H9 (cell line): ENCODE data around the gene GDI2. TPM values are rescaled to one million over a fixed set of nuclear protein-coding genes. Genes with fewer than 3 reads are reported as not detected.
A peak's percentile ranks its signal among the peaks of the same experiment; 100 is the strongest.

Experiments
- DNase-seq: peaks from one replicate; pipeline ENCODE4 v3.0.0-alpha.2; 2017
- H2AFZ ChIP-seq: one replicate; pipeline ENCODE4 v1.6.1; 2013; ENCODE audit warnings: mild to moderate bottlenecking, low read length, control low read depth, moderate library complexity
- H2AK5ac ChIP-seq: 2 replicates; pipeline ENCODE4 v1.6.1; 2013; ENCODE audit warnings: low read length, control low read depth, mixed read lengths; ENCODE audit not compliant: insufficient read length
- H2BK120ac ChIP-seq: one replicate; pipeline ENCODE4 v1.6.1; 2013; ENCODE audit warnings: low read depth, mild to moderate bottlenecking, low read length, control low read depth, inconsistent platforms; ENCODE audit not compliant: poor library complexity, severe bottlenecking
- H2BK12ac ChIP-seq: 2 replicates; pipeline ENCODE4 v1.6.1; 2013; ENCODE audit warnings: low read length, control low read depth, mixed read lengths, low read depth; ENCODE audit not compliant: insufficient read length
- H2BK15ac ChIP-seq: 2 replicates; pipeline ENCODE4 v1.6.1; 2013; ENCODE audit warnings: low read depth, low read length, control low read depth
- H2BK20ac ChIP-seq: one replicate; pipeline ENCODE4 v1.6.1; 2013; ENCODE audit warnings: low read depth, mild to moderate bottlenecking, low read length, control low read depth, inconsistent platforms; ENCODE audit not compliant: poor library complexity, severe bottlenecking
- H2BK5ac ChIP-seq: 2 replicates; pipeline ENCODE4 v1.6.1; 2013; ENCODE audit warnings: low read length, control low read depth, mixed read lengths; ENCODE audit not compliant: insufficient read length
- H3K14ac ChIP-seq: 2 replicates; pipeline ENCODE4 v1.6.1; 2013; ENCODE audit warnings: low read length, control low read depth; ENCODE audit not compliant: insufficient read depth
- H3K18ac ChIP-seq: 2 replicates; pipeline ENCODE4 v1.6.1; 2013; ENCODE audit warnings: low read depth, mild to moderate bottlenecking, mixed read lengths, low read length, control low read depth; ENCODE audit not compliant: insufficient read length
- H3K23ac ChIP-seq: 2 replicates; pipeline ENCODE4 v1.6.1; 2013; ENCODE audit warnings: low read length, control low read depth, mixed read lengths, low read depth; ENCODE audit not compliant: insufficient read length
- H3K23me2 ChIP-seq: 2 replicates; pipeline ENCODE4 v1.6.1; 2013; ENCODE audit warnings: low read depth, mild to moderate bottlenecking, mixed read lengths, low read length, control low read depth; ENCODE audit not compliant: insufficient read length, poor library complexity, severe bottlenecking
- H3K27ac ChIP-seq: 2 replicates; pipeline ENCODE4 v1.5.1; 2013; ENCODE audit warnings: low read length, control low read depth, mixed read lengths, low read depth; ENCODE audit not compliant: insufficient read length
- H3K27me3 ChIP-seq: 2 replicates; pipeline ENCODE4 v1.6.1; 2013; ENCODE audit warnings: low read length, control low read depth, inconsistent platforms; ENCODE audit not compliant: insufficient read depth
- H3K4ac ChIP-seq: 2 replicates; pipeline ENCODE4 v1.6.1; 2013; ENCODE audit warnings: low read depth, mild to moderate bottlenecking, control low read depth, inconsistent platforms, low read length, moderate library complexity
- H3K4me1 ChIP-seq: 2 replicates; pipeline ENCODE4 v1.6.1; 2013; ENCODE audit warnings: low read length, control low read depth, inconsistent platforms; ENCODE audit not compliant: insufficient read depth
- H3K4me2 ChIP-seq: 2 replicates; pipeline ENCODE4 v1.6.1; 2013; ENCODE audit warnings: low read length, control low read depth, mixed read lengths; ENCODE audit not compliant: insufficient read length, insufficient read depth
- H3K56ac ChIP-seq: 2 replicates; pipeline ENCODE4 v1.6.1; 2013; ENCODE audit warnings: low read depth, mild to moderate bottlenecking, mixed read lengths, low read length, control low read depth; ENCODE audit not compliant: insufficient read length
- H3K79me1 ChIP-seq: 2 replicates; pipeline ENCODE4 v1.6.1; 2013; ENCODE audit warnings: low read depth, mild to moderate bottlenecking, moderate library complexity, low read length, control low read depth, inconsistent platforms; ENCODE audit not compliant: insufficient read depth, poor library complexity, severe bottlenecking
- H3K79me2 ChIP-seq: 2 replicates; pipeline ENCODE4 v1.6.1; 2013; ENCODE audit warnings: low read length, control low read depth, inconsistent platforms; ENCODE audit not compliant: insufficient read depth
- H3K9ac ChIP-seq: 2 replicates; pipeline ENCODE4 v1.6.1; 2013; ENCODE audit warnings: low read length, control low read depth, mixed read lengths; ENCODE audit not compliant: insufficient read length; ENCODE audit errors: extremely low read depth
- H3K9me3 ChIP-seq: one replicate; pipeline ENCODE4 v1.6.1; 2013; ENCODE audit warnings: low read depth, low read length, inconsistent platforms; ENCODE audit not compliant: control insufficient read depth
- H3T11ph ChIP-seq: one replicate; pipeline ENCODE4 v1.6.1; 2013; ENCODE audit warnings: mild to moderate bottlenecking, low read length, control low read depth, inconsistent platforms
- H4K20me1 ChIP-seq: one replicate; pipeline ENCODE4 v1.6.1; 2013; ENCODE audit not compliant: control insufficient read depth, insufficient read length, insufficient read depth
- H4K5ac ChIP-seq: 2 replicates; pipeline ENCODE4 v1.6.1; 2013; ENCODE audit warnings: low read depth, mild to moderate bottlenecking, mixed read lengths, low read length, control low read depth; ENCODE audit not compliant: insufficient read length
- H4K8ac ChIP-seq: replicated peaks from 2 replicates; pipeline ENCODE4 v1.6.1; 2013; ENCODE audit warnings: low read length, control low read depth, mixed read lengths, low read depth; ENCODE audit not compliant: insufficient read length
- H4K91ac ChIP-seq: 2 replicates; pipeline ENCODE4 v1.6.1; 2013; ENCODE audit warnings: low read depth, mild to moderate bottlenecking, moderate library complexity, mixed read lengths, low read length, control low read depth; ENCODE audit not compliant: insufficient read length
- H3K27ac Mint-ChIP-seq, 3 experiments: 2 replicates in 2 of 3; 3 replicates in 1 of 3; pipeline ENCODE4 v1.8.0; 2020 to 2021; ENCODE audit warnings: mixed read lengths in 3 of 3, mild to moderate bottlenecking in 1 of 3, moderate library complexity in 1 of 3
- H3K27me3 Mint-ChIP-seq: 2 replicates; pipeline ENCODE4 v1.8.0; 2021; ENCODE audit warnings: low read depth, mild to moderate bottlenecking, moderate library complexity, mixed read lengths
- H3K36me3 Mint-ChIP-seq, 3 experiments: 2 replicates in 2 of 3; 3 replicates in 1 of 3; pipeline ENCODE4 v1.8.0; 2020 to 2021; ENCODE audit warnings: low read depth in 3 of 3, mixed read lengths in 3 of 3; ENCODE audit not compliant: insufficient read depth in 1 of 3
- H3K4me1 Mint-ChIP-seq, 2 experiments: 2 replicates each; pipeline ENCODE4 v1.8.0; 2020; ENCODE audit warnings: mixed read lengths in 2 of 2
- H3K4me3 Mint-ChIP-seq, 2 experiments: 2 replicates in 1 of 2; 3 replicates in 1 of 2; pipeline ENCODE4 v1.8.0; 2020 to 2021; ENCODE audit warnings: mild to moderate bottlenecking in 2 of 2, mixed read lengths in 2 of 2, moderate library complexity in 1 of 2
- H3K9me3 Mint-ChIP-seq, 2 experiments: 2 replicates in 1 of 2; 3 replicates in 1 of 2; pipeline ENCODE4 v1.8.0; 2020; ENCODE audit warnings: mild to moderate bottlenecking in 2 of 2, mixed read lengths in 2 of 2, moderate library complexity in 1 of 2
- WGBS: extraction: QIAGEN DNeasy Blood & Tissue Kit; methylation state at CpG from one replicate; pipeline ENCODE4 v1.1.7; 2013; ENCODE audit warnings: missing lambda C conversion rate, low lambda C conversion rate, mixed read lengths; ENCODE audit not compliant: insufficient read length; ENCODE audit errors: extremely low coverage; 5-methylcytosine and 5-hydroxymethylcytosine counted together
- total RNA-seq: library from RNA; stranded (reverse); gene quantifications from 2 replicates; pipeline ENCODE4 v1.2.1, GENCODE V29; 2021
- TF ChIP-seq, protein P1 (sequence below): fragments of 200-600 bp; sonication (generic); conservative IDR thresholded peaks from 3 replicates; pipeline ENCODE4 v1.8.0; 2021; ENCODE audit warnings: antibody characterized with exemption, mild to moderate bottlenecking

Gene GDI2
- total RNA-seq, 1 experiment from 2014 or later = 351 TPM

DNA sequence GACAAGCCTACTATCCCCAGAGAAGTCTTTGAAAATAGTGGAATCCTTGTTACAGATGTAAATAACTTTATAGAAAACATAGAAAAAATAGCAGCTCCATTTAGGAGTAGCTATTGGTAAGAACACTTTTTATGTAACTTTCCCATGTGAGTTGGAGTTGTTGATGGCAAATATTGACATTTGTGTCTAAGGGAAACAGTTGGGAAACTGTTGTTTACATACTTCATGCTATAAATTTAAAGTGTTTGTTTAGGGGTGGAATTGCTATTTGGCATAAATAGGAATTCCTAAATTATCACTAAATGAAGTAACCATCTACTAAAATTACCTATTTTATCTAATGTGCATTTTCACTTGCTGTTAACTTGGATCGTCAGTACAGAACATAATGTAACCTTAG is 50.7 kb downstream of the GDI2 start:
- Histone ChIP-seq H4K20me1 (no peaks in the 10 kb centered on the region), H3K56ac (no peak overlapping the region), H2BK15ac (no peak overlapping the region), H2AK5ac (no peak overlapping the region), H3K18ac (no peak overlapping the region), H3K4me1 (no peaks in the 10 kb centered on the region), H3K27me3 (no peaks in the 10 kb centered on the region), H2BK5ac (no peak overlapping the region), H3T11ph (no peak overlapping the region), H3K9ac (no peak overlapping the region), H3K4me2 (no peak overlapping the region), H4K5ac (no peak overlapping the region), H4K91ac (no peak overlapping the region), H2BK120ac (no peak overlapping the region), H3K23me2 (no peaks in the 10 kb centered on the region), H3K79me2 (no peaks in the 10 kb centered on the region), H2BK12ac (no peak overlapping the region), H3K9me3 (no peaks in the 10 kb centered on the region), H3K14ac (no peak overlapping the region), H3K23ac (no peak overlapping the region), H3K79me1 (no peaks in the 10 kb centered on the region), H2AFZ (no peak overlapping the region), H3K4ac (no peak overlapping the region), H4K8ac (no peak overlapping the region), H3K27ac (no peak overlapping the region), H2BK20ac (no peak overlapping the region)
- Mint-ChIP-seq H3K4me3 (no peak overlapping the region), H3K4me1 (peaks cover 5% of the 10 kb centered on the region in 2 experiments; a peak in 1 of 4 replicates), H3K27me3 (no peaks in the 10 kb centered on the region), H3K27ac (peak overlapping the region in 1 of 3 experiments; percentile 67; a peak in 1 of 7 replicates), H3K36me3 (peaks cover 40 to 76% (median 73%) of the 10 kb centered on the region in 3 experiments), H3K9me3 (no peaks in the 10 kb centered on the region)
- TF ChIP-seq, protein P1, sequence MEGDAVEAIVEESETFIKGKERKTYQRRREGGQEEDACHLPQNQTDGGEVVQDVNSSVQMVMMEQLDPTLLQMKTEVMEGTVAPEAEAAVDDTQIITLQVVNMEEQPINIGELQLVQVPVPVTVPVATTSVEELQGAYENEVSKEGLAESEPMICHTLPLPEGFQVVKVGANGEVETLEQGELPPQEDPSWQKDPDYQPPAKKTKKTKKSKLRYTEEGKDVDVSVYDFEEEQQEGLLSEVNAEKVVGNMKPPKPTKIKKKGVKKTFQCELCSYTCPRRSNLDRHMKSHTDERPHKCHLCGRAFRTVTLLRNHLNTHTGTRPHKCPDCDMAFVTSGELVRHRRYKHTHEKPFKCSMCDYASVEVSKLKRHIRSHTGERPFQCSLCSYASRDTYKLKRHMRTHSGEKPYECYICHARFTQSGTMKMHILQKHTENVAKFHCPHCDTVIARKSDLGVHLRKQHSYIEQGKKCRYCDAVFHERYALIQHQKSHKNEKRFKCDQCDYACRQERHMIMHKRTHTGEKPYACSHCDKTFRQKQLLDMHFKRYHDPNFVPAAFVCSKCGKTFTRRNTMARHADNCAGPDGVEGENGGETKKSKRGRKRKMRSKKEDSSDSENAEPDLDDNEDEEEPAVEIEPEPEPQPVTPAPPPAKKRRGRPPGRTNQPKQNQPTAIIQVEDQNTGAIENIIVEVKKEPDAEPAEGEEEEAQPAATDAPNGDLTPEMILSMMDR = no peak
- no CpG with 5 or more reads among the region's 1 CpG for WGBS
- DNase-seq = no peak
